Skeletal muscle tissue (tissue), 4 donors: ENCODE results near the gene SPEM2. TPM values are rescaled to one million over a fixed set of nuclear protein-coding genes. Genes with fewer than 3 reads are reported as not detected.
A peak's percentile ranks its signal among the peaks of the same experiment; 100 is the strongest.

Source experiments
- H3K27ac ChIP-seq: one replicate; pipeline ENCODE4 v1.7.0; 2013; ENCODE audit warnings: mild to moderate bottlenecking, low read depth, low read length, inconsistent platforms
- H3K27me3 ChIP-seq, 3 donors: one replicate each; pipeline ENCODE4 v1.7.0; 2013; ENCODE audit warnings: low read length in 3 of 3; ENCODE audit not compliant: control insufficient read depth in 3 of 3, insufficient read depth in 3 of 3
- H3K36me3 ChIP-seq, 3 donors: one replicate each; pipeline ENCODE4 v1.7.0; 2013; ENCODE audit warnings: low read length in 3 of 3; ENCODE audit not compliant: control insufficient read depth in 3 of 3, insufficient read depth in 3 of 3
- H3K4me1 ChIP-seq, 3 donors: one replicate each; pipeline ENCODE4 v1.7.0; 2013; ENCODE audit warnings: low read length in 3 of 3, mild to moderate bottlenecking in 3 of 3; ENCODE audit not compliant: control insufficient read depth in 3 of 3, insufficient read depth in 3 of 3
- H3K4me3 ChIP-seq, 3 donors: one replicate each; pipeline ENCODE4 v1.7.0; 2013; ENCODE audit warnings: low read length in 3 of 3
- H3K9ac ChIP-seq, 3 donors: one replicate each; pipeline ENCODE4 v1.7.0; 2013; ENCODE audit warnings: low read length in 3 of 3, mild to moderate bottlenecking in 3 of 3, moderate library complexity in 2 of 3, low read depth in 1 of 3
- H3K9me3 ChIP-seq, 3 donors: one replicate each; pipeline ENCODE4 v1.7.0; 2013; ENCODE audit warnings: low read length in 3 of 3; ENCODE audit not compliant: control insufficient read depth in 3 of 3
- total RNA-seq: library from RNA; depleted of rRNA; stranded (reverse); fragments of >200 nt; gene quantifications from one replicate; pipeline ENCODE4 v1.2.3, GENCODE V29; 2014
- donor health status: Osteomylitis.

Gene SPEM2
- total RNA-seq, 1 donor from 2014 or later, result not detected

GRCh38 chr17:7429722-7430121 is 4.3 kb downstream of the SPEM2 start:
- Histone ChIP-seq H3K4me1 (no peaks in the 10 kb centered on the region), H3K9me3 (no peaks in the 10 kb centered on the region), H3K27ac (no peak overlapping the region), H3K9ac (no peak overlapping the region), H3K27me3 (no peaks in the 10 kb centered on the region), H3K36me3 (no peaks in the 10 kb centered on the region), H3K4me3 (no peak overlapping the region)

DNA sequence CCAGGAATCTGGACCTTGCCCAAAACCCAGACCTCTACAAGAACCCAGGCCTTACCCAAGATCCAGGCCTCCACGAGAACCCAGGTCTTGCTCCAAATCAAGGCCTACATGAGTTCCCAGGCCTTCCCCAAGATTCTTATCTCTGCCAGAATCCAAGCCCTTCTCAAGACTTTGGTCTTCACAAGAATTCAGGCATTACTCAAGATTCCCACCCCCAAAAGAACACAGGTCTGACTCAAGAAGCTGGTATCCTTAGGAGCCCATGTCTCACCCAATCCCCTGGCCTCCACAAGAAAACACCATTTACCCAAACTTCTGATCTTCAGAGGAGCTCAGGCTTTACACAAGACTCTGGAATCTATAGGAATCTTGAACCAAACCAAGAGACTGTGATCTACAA is 5.8 kb downstream of the SPEM2 start:
- no peaks in the 10 kb centered on the region for H3K36me3 ChIP-seq
- H3K27ac ChIP-seq, result no peak overlapping the region
- H3K4me3 ChIP-seq, result no peak overlapping the region
- no peaks in the 10 kb centered on the region for H3K9me3 ChIP-seq
- no peak overlapping the region for H3K9ac ChIP-seq
- peaks cover 10 to 11% (median 10%) of the 10 kb centered on the region in 3 donors for H3K4me1 ChIP-seq
- no peaks in the 10 kb centered on the region for H3K27me3 ChIP-seq

GRCh38 chr17:7432296-7432695 is 6.9 kb downstream of the SPEM2 start:
- no peak overlapping the region for H3K27ac ChIP-seq
- H3K9ac ChIP-seq, result no peak overlapping the region
- peaks cover 18 to 20% (median 19%) of the 10 kb centered on the region in 3 donors for H3K4me1 ChIP-seq
- no peaks in the 10 kb centered on the region for H3K9me3 ChIP-seq
- no peaks in the 10 kb centered on the region for H3K27me3 ChIP-seq
- no peak overlapping the region for H3K4me3 ChIP-seq
- no peaks in the 10 kb centered on the region for H3K36me3 ChIP-seq

DNA sequence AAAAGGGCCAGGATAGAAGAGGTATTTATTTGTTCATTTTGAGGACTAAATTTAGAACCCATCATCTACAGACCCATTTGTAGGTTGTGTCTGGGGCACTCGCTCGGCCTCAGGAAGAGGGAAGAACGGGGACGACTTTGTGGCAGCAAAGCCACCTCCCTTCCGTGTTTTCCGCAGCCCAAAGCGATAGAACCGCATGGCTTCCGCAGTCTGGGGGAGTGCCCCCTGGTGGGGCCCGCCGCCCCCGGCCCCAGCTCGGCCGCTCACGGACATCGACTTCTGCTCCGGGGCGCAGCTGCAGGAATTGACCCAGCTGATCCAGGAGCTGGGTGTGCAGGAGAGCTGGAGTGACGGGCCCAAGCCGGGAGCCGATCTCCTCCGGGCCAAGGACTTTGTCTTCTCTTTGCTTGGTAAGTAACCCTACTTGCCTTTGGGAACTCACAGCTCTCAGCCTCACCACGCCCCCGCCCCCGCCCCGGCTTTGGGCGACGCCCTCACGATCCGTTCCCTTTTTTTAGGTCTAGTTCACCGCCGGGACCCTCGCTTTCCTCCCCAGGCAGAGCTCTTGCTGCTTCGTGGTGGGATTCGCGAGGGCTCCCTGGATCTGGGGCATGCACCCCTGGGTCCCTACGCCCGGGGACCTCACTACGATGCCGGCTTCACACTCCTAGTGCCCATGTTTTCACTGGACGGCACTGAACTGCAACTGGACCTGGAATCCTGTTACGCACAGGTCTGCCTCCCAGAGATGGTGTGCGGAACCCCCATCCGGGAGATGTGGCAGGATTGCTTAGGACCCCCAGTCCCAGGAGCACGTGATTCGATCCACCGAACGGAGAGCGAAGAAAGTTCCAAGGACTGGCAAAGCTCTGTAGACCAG is 10.5 kb downstream of the SPEM2 start:
- Histone ChIP-seq H3K9me3 (no peaks in the 10 kb centered on the region), H3K27me3 (peaks cover 0 to 5% (median 0%) of the 10 kb centered on the region in 3 donors), H3K4me1 (peaks cover 34 to 46% (median 38%) of the 10 kb centered on the region in 3 donors), H3K27ac (peak overlapping the region; percentile 44), H3K36me3 (no peaks in the 10 kb centered on the region), H3K9ac (peak overlapping the region; percentile 3 to 79 (median 65)), H3K4me3 (peak overlapping the region; percentile 63 to 74 (median 73))

DNA sequence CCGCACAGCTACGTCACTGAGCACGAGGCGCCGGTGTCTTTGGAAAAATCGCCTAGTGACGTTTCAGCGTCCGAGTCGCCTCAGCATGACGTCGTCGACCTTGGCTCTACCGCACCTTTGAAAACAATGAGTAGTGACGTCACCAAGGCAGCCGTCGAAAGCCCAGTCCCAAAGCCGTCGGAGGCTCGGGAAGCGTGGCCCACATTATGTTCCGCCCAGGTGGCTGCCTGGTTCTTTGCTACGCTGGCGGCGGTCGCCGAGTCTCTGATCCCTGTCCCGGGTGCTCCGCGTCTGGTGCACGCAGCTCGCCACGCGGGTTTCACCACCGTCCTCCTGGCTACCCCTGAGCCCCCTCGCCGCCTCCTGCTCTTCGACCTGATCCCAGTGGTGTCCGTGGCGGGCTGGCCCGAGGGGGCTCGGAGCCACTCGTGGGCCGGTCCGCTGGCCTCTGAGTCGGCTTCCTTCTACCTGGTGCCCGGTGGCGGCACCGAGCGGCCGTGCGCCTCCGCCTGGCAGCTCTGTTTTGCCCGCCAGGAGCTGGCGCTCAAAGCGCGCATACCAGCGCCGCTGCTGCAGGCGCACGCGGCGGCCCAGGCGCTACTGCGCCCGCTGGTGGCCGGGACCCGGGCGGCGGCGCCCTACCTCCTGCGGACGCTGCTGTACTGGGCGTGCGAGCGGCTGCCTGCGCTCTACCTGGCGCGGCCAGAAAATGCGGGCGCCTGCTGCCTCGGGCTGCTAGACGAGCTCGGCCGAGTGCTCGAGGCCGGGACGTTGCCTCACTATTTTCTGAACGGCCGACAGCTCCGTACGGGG is 11.3 kb downstream of the SPEM2 start:
- H3K4me3 ChIP-seq, result peak overlapping the region; percentile 57 to 74 (median 73)
- H3K27ac ChIP-seq, result peak overlapping the region; percentile 62
- no peaks in the 10 kb centered on the region for H3K36me3 ChIP-seq
- H3K4me1 ChIP-seq, result peaks cover 34 to 51% (median 42%) of the 10 kb centered on the region in 3 donors
- peak overlapping the region; percentile 74 to 79 (median 76) for H3K9ac ChIP-seq
- H3K9me3 ChIP-seq, result no peaks in the 10 kb centered on the region
- H3K27me3 ChIP-seq, result peaks cover 0 to 5% (median 0%) of the 10 kb centered on the region in 3 donors

DNA sequence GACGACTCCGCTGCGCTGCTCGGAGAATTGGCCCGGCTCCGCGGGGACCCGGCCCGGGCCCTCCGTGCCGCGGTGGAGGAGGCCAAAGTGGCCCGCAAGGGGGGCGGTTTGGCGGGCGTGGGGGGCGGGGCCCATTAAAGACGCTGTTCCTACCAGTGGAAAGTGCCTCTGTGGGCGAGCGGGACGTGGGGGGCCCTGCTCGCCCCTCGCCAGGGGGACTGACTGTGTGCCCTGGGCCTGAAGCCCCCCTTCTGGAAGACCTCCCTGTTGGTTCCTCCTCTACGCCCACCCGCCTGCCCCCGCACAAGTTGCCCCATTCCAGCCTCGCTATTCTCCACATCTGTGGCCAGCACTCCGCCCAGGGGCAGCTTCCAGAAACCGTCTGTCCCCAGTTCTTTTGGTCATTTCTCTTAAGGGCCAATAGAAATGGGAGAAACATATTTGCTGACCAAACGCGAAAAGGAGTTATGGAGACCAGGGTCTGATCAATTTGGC is 12.0 kb downstream of the SPEM2 start:
- Histone ChIP-seq H3K9me3 (no peaks in the 10 kb centered on the region), H3K36me3 (no peaks in the 10 kb centered on the region), H3K27ac (peak overlapping the region; percentile 62), H3K4me1 (peaks cover 34 to 51% (median 42%) of the 10 kb centered on the region in 3 donors), H3K9ac (peak overlapping the region; percentile 51 to 76 (median 73)), H3K4me3 (peak overlapping the region; percentile 65 to 74 (median 68)), H3K27me3 (peaks cover 0 to 5% (median 0%) of the 10 kb centered on the region in 3 donors)

GRCh38 chr17:7437950-7438614 is 12.7 kb downstream of the SPEM2 start:
- peak overlapping the region; percentile 62 for H3K27ac ChIP-seq
- H3K36me3 ChIP-seq, result no peaks in the 10 kb centered on the region
- peak overlapping the region; percentile 66 to 76 (median 73) for H3K9ac ChIP-seq
- H3K4me3 ChIP-seq, result peak overlapping the region; percentile 50 to 68 (median 65)
- peaks cover 0 to 5% (median 0%) of the 10 kb centered on the region in 3 donors for H3K27me3 ChIP-seq
- H3K4me1 ChIP-seq, result peaks cover 34 to 52% (median 42%) of the 10 kb centered on the region in 3 donors
- H3K9me3 ChIP-seq, result no peaks in the 10 kb centered on the region

DNA sequence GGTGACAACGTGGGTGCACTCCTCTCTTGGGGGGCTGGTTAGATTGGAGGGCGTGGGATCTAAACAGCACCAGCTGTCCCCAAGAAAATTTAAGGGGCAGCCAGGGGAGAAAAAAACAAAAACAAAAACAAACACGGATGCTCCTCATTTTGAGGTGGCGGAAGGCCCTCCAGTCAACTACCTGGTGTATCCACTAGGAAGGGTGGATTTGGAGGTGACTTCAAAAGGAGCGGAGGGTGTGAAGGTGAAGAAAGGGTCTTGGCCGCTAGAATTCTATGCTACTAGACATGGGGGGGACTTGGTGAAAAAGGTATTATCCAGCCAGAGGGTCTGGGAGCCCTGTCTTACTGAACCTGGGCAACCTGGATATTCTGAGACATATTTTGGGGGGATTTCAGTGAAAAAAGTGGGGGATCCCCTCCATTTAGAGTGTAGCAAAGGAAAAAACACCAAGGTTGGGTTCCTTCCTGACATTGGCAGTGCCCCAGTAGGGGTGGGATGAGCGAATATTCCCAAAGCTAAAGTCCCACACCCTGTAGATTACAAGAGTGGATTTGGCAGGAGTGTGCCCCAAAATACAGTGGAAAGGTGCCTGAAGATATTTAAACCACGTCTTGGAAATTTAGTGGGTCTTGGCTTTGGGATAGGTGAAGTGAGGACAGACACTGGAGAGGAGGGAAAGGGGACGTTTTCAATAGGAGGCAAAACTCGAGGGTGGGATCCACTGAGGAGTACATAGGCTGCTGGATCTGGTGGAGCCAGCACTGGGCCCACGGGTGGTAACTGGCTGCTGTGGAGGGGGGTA is 13.4 kb downstream of the SPEM2 start:
- Histone ChIP-seq H3K27ac (no peak overlapping the region), H3K4me1 (peaks cover 40 to 60% (median 50%) of the 10 kb centered on the region in 3 donors), H3K9ac (peak overlapping the region; percentile 38 to 73 (median 66)), H3K27me3 (peaks cover 0 to 5% (median 0%) of the 10 kb centered on the region in 3 donors), H3K9me3 (no peaks in the 10 kb centered on the region), H3K36me3 (no peaks in the 10 kb centered on the region), H3K4me3 (peak overlapping the region; percentile 46 to 60 (median 50))
